Panc1 (cell line): ENCODE measurements around the gene ATXN7L1. TPM values are rescaled to one million over a fixed set of nuclear protein-coding genes. Genes with fewer than 3 reads are reported as not detected.

Experiments used
- ATAC-seq: fragments of 200-7000 bp; cut with Tn5 transposase; 2 replicates; pipeline ENCODE4 v1.9.1; 2020; ENCODE audit warnings: mild to moderate bottlenecking, moderate library complexity
- BruUV-seq: library from RNA; stranded (reverse); fragments of 400-500 nt; replicated peaks from 2 replicates; lab custom pipeline; 2021; lab: Mats Ljungman, UMichigan
- CTCF ChIA-PET: fragments of 300-600 bp; sonication (Branson Sonifier 250); formaldehyde crosslinking; loops from one replicate; lab custom pipeline; 2022; ENCODE audit warnings: antibody characterized with exemption; lab: Charles Lee
- POLR2A ChIA-PET: fragments of 300-600 bp; sonication (Branson Sonifier 250); formaldehyde crosslinking; loops from one replicate; lab custom pipeline; 2022; ENCODE audit warnings: antibody characterized with exemption; lab: Charles Lee
- DNase-seq: peaks from one replicate; pipeline ENCODE4 v3.0.0-alpha.2; 2010; ENCODE audit warnings: low read depth, low spot score
- H3K27ac ChIP-seq: 2 replicates; pipeline ENCODE4 v1.5.1; 2011; ENCODE audit warnings: mild to moderate bottlenecking, low read length, inconsistent platforms
- H3K27me3 ChIP-seq: fragments of 200-500 bp; sonication (Bioruptor generic); 2 replicates; pipeline ENCODE4 v1.6.0; 2014; ENCODE audit warnings: low read length, inconsistent platforms; ENCODE audit not compliant: control insufficient read depth, insufficient read depth
- H3K36me3 ChIP-seq: fragments of 200-500 bp; sonication (Bioruptor generic); 2 replicates; pipeline ENCODE4 v1.5.1; 2014; ENCODE audit warnings: inconsistent platforms, mild to moderate bottlenecking, low read length, moderate library complexity; ENCODE audit not compliant: control insufficient read depth, insufficient read depth
- H3K4me1 ChIP-seq: 2 replicates; pipeline ENCODE4 v1.5.1; 2011; ENCODE audit warnings: inconsistent platforms, mild to moderate bottlenecking, low read length, moderate library complexity; ENCODE audit not compliant: control insufficient read depth, insufficient read depth
- H3K4me3 ChIP-seq, 2 experiments: 2 replicates each; pipeline ENCODE4 v1.5.1; 2011 to 2012; ENCODE audit warnings: low read depth in 2 of 2, low read length in 2 of 2, mild to moderate bottlenecking in 2 of 2, inconsistent platforms in 1 of 2, moderate library complexity in 1 of 2
- H3K9me3 ChIP-seq: fragments of 200-500 bp; sonication (Bioruptor generic); 2 replicates; pipeline ENCODE4 v1.5.1; 2014; ENCODE audit warnings: low read depth, mild to moderate bottlenecking, inconsistent platforms, low read length, moderate library complexity; ENCODE audit not compliant: control insufficient read depth, insufficient read depth
- CTCF ChIP-seq: fragments of 450-650 bp; IDR thresholded peaks from 2 replicates; pipeline ENCODE4 v1.5.1; 2017; ENCODE audit warnings: mild to moderate bottlenecking
- POLR2AphosphoS5 ChIP-seq: IDR thresholded peaks from 2 replicates; pipeline ENCODE4 v1.6.1; 2012; ENCODE audit warnings: mild to moderate bottlenecking, low read depth, low read length, moderate library complexity
- REST ChIP-seq, 2 experiments: IDR thresholded peaks; 2 replicates each; pipeline ENCODE4 v1.6.1; 2011 to 2012; ENCODE audit warnings: low read depth in 2 of 2, control low read depth in 1 of 2, low read length in 1 of 2, mild to moderate bottlenecking in 1 of 2, moderate library complexity in 1 of 2; ENCODE audit not compliant: insufficient read depth in 1 of 2
- SIN3A ChIP-seq: IDR thresholded peaks from 2 replicates; pipeline ENCODE4 v1.6.1; 2012; ENCODE audit warnings: low read depth, mild to moderate bottlenecking, low read length, moderate library complexity, borderline replicate concordance; ENCODE audit not compliant: insufficient read depth
- TCF7L2 ChIP-seq: IDR thresholded peaks from 2 replicates; pipeline ENCODE4 v1.6.1; 2011; ENCODE audit warnings: mild to moderate bottlenecking, low read depth, low read length, inconsistent platforms
- in situ Hi-C: cut with HindIII; loops from 2 replicates; pipeline ENCODE4 v1.10.0; 2016; ENCODE audit warnings: low sequenced_read_pairs, low pct_unique_long_range_greater_than_20kb
- intact Hi-C: fragments of 100-400 bp; cut with micrococcal nuclease; formaldehyde crosslinking; loops from one replicate; pipeline ENCODE4 v1.10.0; 2022; ENCODE audit not compliant: unreplicated experiment
- total RNA-seq: library from RNA; stranded (reverse); gene quantifications from one replicate; pipeline ENCODE4 v1.2.1, GENCODE V29; 2021; ENCODE audit not compliant: unreplicated experiment

ATXN7L1 gene
- total RNA-seq, 1 experiment from 2014 or later: 10.8 TPM

- ChIA-PET POLR2A (no interaction called here), CTCF (interaction anchor here (0.6 kb wide), 1 partner anchor 91 kb away, joined by 5 read pairs; no protein-coding TSS in a partner anchor)
- BruUV-seq: no TSS peak
- no peaks in the 10 kb centered on the region for H3K4me1 ChIP-seq
- H3K36me3 ChIP-seq: no peaks in the 10 kb centered on the region
- H3K27ac ChIP-seq: no peak overlapping the region
- no peaks in the 10 kb centered on the region for H3K27me3 ChIP-seq
- DNase-seq: no peak
- no peak for TF ChIP-seq TCF7L2
- TF ChIP-seq POLR2AphosphoS5: no peak
- TF ChIP-seq REST (IDR thresholded peaks at IDR 0.05; ENCODE audit: insufficient read depth in 1 of 2, low read depth in 2 of 2, low read length in 1 of 2): no peak
- no peak for TF ChIP-seq SIN3A
- no peak for TF ChIP-seq CTCF
- in situ Hi-C loops: no loop called here
- no peak overlapping the region for H3K4me3 ChIP-seq
- intact Hi-C loops: no loop called here
- ATAC-seq: no peak
- H3K9me3 ChIP-seq: no peaks in the 10 kb centered on the region
These were observed 49.7 kb upstream of the ATXN7L1 start for GRCh38 chr7:105926131-105926530.

GRCh38 chr7:105924945-105925344 is 48.5 kb upstream of the ATXN7L1 start:
- H3K27me3 ChIP-seq: no peaks in the 10 kb centered on the region
- POLR2A ChIA-PET: no interaction called here
- no peak overlapping the region for H3K4me3 ChIP-seq
- CTCF ChIA-PET: no interaction called here
- BruUV-seq: no TSS peak
- TF ChIP-seq SIN3A: no peak
- TF ChIP-seq CTCF: no peak
- no peak for TF ChIP-seq POLR2AphosphoS5
- no peak for TF ChIP-seq TCF7L2
- no peak for TF ChIP-seq REST (IDR thresholded peaks at IDR 0.05; ENCODE audit: insufficient read depth in 1 of 2, low read depth in 2 of 2, low read length in 1 of 2)
- ATAC-seq: no peak
- H3K4me1 ChIP-seq: no peaks in the 10 kb centered on the region
- no peaks in the 10 kb centered on the region for H3K9me3 ChIP-seq
- H3K36me3 ChIP-seq: no peaks in the 10 kb centered on the region
- intact Hi-C loops: no loop called here
- DNase-seq: no peak
- H3K27ac ChIP-seq: no peak overlapping the region
- in situ Hi-C loops: no loop called here
